Kidney epithelial cell (primary cell): Measurements from ENCODE around the gene RTN4R. TPM values are rescaled to one million over a fixed set of nuclear protein-coding genes. Genes with fewer than 3 reads are reported as not detected.
"Not testable (repeated sequence)": the region's sequence is repeated elsewhere in the genome, so short reads cannot be mapped to it uniquely, and the experiment has no call there.

Experiments
- DNase-seq: peaks from one replicate; pipeline ENCODE4 v3.0.0-alpha.2; 2010; ENCODE audit warnings: low read depth
- H3K27me3 ChIP-seq: 2 replicates; pipeline ENCODE4 v1.6.0; 2011; ENCODE audit warnings: low read length; ENCODE audit not compliant: control insufficient read depth, insufficient read depth
- H3K36me3 ChIP-seq: 2 replicates; pipeline ENCODE4 v1.5.1; 2011; ENCODE audit warnings: low read length; ENCODE audit not compliant: control insufficient read depth, insufficient read depth
- H3K4me3 ChIP-seq: 2 replicates; pipeline ENCODE4 v1.5.1; 2011; ENCODE audit warnings: low read depth, mild to moderate bottlenecking, control low read depth, low read length
- total RNA-seq: library from RNA; depleted of rRNA; stranded (reverse); fragments of >200 nt; gene quantifications from 2 replicates; pipeline ENCODE4 v1.2.3, GENCODE V29; 2015
- TF ChIP-seq, protein P1 (sequence below): IDR thresholded peaks from 2 replicates; pipeline ENCODE4 v1.5.1; 2011; ENCODE audit warnings: mild to moderate bottlenecking, moderate library complexity, low read length, control low read depth, inconsistent platforms; ENCODE audit not compliant: insufficient read depth, poor library complexity, severe bottlenecking

The RTN4R gene
- total RNA-seq, 1 donor from 2014 or later = 18.2 TPM

- Histone ChIP-seq H3K4me3 (no peak overlapping the region), H3K36me3 (no peaks in the 10 kb centered on the region), H3K27me3 (peaks cover 17% of the 10 kb centered on the region)
- TF ChIP-seq, protein P1, sequence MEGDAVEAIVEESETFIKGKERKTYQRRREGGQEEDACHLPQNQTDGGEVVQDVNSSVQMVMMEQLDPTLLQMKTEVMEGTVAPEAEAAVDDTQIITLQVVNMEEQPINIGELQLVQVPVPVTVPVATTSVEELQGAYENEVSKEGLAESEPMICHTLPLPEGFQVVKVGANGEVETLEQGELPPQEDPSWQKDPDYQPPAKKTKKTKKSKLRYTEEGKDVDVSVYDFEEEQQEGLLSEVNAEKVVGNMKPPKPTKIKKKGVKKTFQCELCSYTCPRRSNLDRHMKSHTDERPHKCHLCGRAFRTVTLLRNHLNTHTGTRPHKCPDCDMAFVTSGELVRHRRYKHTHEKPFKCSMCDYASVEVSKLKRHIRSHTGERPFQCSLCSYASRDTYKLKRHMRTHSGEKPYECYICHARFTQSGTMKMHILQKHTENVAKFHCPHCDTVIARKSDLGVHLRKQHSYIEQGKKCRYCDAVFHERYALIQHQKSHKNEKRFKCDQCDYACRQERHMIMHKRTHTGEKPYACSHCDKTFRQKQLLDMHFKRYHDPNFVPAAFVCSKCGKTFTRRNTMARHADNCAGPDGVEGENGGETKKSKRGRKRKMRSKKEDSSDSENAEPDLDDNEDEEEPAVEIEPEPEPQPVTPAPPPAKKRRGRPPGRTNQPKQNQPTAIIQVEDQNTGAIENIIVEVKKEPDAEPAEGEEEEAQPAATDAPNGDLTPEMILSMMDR = no peak
- no peak for DNase-seq
These were observed 13.8 kb upstream of the RTN4R start for GRCh38 chr22:20281891-20282290.

DNA sequence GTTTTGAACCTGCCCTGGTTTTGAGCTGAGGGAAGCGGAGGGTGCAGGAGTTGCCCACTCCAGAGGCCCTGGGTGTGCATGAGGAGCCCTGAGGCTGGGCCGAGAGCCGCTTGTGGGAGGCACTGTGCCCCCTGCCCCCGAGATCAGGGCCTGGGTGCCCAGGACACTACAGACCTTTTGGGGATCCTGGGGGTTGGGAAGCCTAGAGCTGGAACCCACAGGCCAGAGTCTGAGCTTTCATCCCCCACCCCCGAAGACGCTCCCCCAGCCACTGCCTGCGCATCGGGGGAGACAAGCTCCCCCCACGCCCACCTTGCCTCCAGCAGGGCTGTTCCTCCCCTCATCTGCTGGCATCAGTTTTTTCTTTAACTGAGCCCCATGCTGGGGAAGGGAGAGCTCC, 13.4 kb upstream of the RTN4R start:
- DNase-seq, H3K36me3 ChIP-seq, H3K4me3 ChIP-seq: not testable (repeated sequence)
- H3K27me3 ChIP-seq = peaks cover 17% of the 10 kb centered on the region

DNA sequence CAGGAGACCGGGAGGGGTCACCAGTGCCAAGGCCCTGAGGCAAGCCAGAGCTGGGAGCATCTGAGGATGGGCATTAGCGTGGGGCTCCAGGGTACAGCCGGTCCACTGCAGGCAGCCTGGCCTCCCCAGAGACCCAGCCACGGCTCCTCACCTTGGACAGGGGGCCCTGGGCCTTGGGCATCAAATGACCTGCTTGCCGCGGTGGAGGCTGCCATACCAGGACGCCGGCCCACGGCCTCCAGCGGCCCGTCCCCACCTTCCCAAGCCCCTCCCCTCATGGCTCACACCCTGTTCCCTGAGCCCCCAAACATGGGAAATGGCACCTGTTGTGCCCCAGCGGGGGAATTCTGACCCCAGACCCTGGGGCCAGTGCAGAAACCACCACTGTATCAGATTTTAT, 12.7 kb upstream of the RTN4R start:
- DNase-seq = no peak
- TF ChIP-seq, protein P1 = no peak
- no peak overlapping the region for H3K4me3 ChIP-seq
- no peaks in the 10 kb centered on the region for H3K36me3 ChIP-seq
- H3K27me3 ChIP-seq = peaks cover 17% of the 10 kb centered on the region

- peaks cover 17% of the 10 kb centered on the region for H3K27me3 ChIP-seq
- H3K4me3 ChIP-seq, H3K36me3 ChIP-seq, DNase-seq: not testable (repeated sequence)
These were observed 12.0 kb upstream of the RTN4R start for GRCh38 chr22:20280163-20280562.

DNA sequence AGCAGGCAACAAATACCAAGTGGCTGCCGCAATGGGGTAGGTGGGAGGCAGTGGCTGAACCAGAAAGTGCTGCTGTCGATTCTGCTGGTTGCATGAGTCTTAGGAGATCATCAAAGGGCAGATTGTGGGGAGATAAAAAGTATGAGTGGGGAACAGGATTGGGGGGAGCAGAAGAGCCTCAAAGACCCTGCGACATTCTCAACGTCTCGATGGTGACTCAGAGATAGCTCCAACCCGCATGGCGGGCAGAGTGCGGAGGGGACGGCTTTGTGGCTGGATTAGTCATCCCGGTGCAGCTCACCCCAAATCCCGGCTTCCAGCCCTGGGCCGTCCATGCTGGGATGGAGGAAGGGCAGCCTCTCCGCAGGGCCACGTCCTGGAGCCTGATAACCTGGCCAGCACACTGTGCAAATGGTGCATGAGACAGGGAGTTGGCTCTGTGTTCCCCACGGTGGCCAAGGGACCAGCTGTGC, 11.6 kb upstream of the RTN4R start:
- no peak overlapping the region for H3K4me3 ChIP-seq
- peaks cover 17% of the 10 kb centered on the region for H3K27me3 ChIP-seq
- DNase-seq = no peak
- TF ChIP-seq, protein P1 = no peak
- no peaks in the 10 kb centered on the region for H3K36me3 ChIP-seq

- not testable (repeated sequence) for H3K36me3 ChIP-seq, DNase-seq, H3K4me3 ChIP-seq
- H3K27me3 ChIP-seq = peaks cover 16% of the 10 kb centered on the region
These were observed 10.8 kb upstream of the RTN4R start for GRCh38 chr22:20278726-20279490.

- not testable (repeated sequence) for H3K36me3 ChIP-seq, H3K27me3 ChIP-seq, DNase-seq, H3K4me3 ChIP-seq
These were observed 10.0 kb upstream of the RTN4R start for GRCh38 chr22:20277936-20278635.

DNA sequence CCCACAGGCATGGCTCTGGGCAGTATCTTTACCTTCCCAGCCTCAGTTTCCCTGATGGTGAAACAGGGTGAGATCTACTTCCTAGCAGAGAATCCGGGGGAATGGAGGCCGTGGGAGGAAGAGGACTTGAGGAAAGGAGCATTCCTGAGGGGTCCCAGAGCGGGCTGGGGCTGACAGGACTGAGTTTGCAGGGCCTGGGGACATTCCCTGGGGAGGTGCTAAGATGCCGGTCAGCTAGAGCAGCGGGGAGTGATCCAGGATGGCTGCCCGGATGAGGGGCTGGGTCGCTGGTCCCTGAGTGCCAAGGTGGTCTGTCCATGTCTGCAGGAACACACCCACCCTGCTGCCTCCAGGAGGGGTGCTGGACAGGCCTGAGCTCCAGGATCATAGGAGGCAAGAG, 8.3 kb upstream of the RTN4R start:
- H3K4me3 ChIP-seq = no peak overlapping the region
- no peak for DNase-seq
- H3K36me3 ChIP-seq = no peaks in the 10 kb centered on the region
- TF ChIP-seq, protein P1 = no peak
- H3K27me3 ChIP-seq = peaks cover 5% of the 10 kb centered on the region
